HEK293 (cell line): ENCODE measurements around the gene MGST3.
A peak's percentile ranks its signal among the peaks of the same experiment; 100 is the strongest.

ENCODE experiments used
- HOXC10 ChIP-seq: sonication (generic); formaldehyde crosslinking; IDR thresholded peaks from 2 replicates; pipeline ENCODE4 v1.8.1; 2023; ENCODE audit warnings: mild to moderate bottlenecking, missing genetic modification reagents
- SCRT1 ChIP-seq: fragments of 450-650 bp; formaldehyde crosslinking; IDR thresholded peaks from 2 replicates; pipeline ENCODE4 v1.5.1; 2016; ENCODE audit warnings: missing biosample characterization, missing genetic modification characterization, borderline replicate concordance
- SP3 ChIP-seq: fragments of 450-650 bp; formaldehyde crosslinking; IDR thresholded peaks from 2 replicates; pipeline ENCODE4 v1.5.1; 2016; ENCODE audit warnings: missing biosample characterization, missing genetic modification characterization
- ZBTB1 ChIP-seq: fragments of 450-650 bp; formaldehyde crosslinking; IDR thresholded peaks from 2 replicates; pipeline ENCODE4 v1.5.1; 2016; ENCODE audit warnings: missing biosample characterization, missing genetic modification characterization
- ZNF155 ChIP-seq: fragments of 450-650 bp; formaldehyde crosslinking; IDR thresholded peaks from 2 replicates; pipeline ENCODE4 v1.5.1; 2016; ENCODE audit warnings: missing biosample characterization, missing genetic modification characterization
- ZNF221 ChIP-seq: fragments of 450-650 bp; formaldehyde crosslinking; IDR thresholded peaks from 2 replicates; pipeline ENCODE4 v1.5.1; 2017; ENCODE audit warnings: missing biosample characterization, missing genetic modification characterization, borderline replicate concordance
- ZNF248 ChIP-seq: fragments of 450-650 bp; formaldehyde crosslinking; IDR thresholded peaks from 2 replicates; pipeline ENCODE4 v1.5.1; 2017; ENCODE audit warnings: missing biosample characterization, missing genetic modification characterization
- ZNF426 ChIP-seq: fragments of 450-650 bp; formaldehyde crosslinking; IDR thresholded peaks from 2 replicates; pipeline ENCODE4 v1.5.1; 2017; ENCODE audit warnings: missing biosample characterization, missing genetic modification characterization, mild to moderate bottlenecking, inconsistent platforms, moderate library complexity
- ZNF529 ChIP-seq: fragments of 450-650 bp; formaldehyde crosslinking; IDR thresholded peaks from 2 replicates; pipeline ENCODE4 v1.5.1; 2017; ENCODE audit warnings: missing genetic modification characterization, missing biosample characterization; ENCODE audit not compliant: insufficient replicate concordance
- ZNF660 ChIP-seq: fragments of 450-650 bp; IDR thresholded peaks from 2 replicates; pipeline ENCODE4 v1.5.1; 2018; ENCODE audit warnings: missing biosample characterization, mild to moderate bottlenecking, missing genetic modification characterization
- ZNF768 ChIP-seq: fragments of 450-650 bp; formaldehyde crosslinking; IDR thresholded peaks from 2 replicates; pipeline ENCODE4 v1.5.1; 2018; ENCODE audit warnings: missing biosample characterization, mild to moderate bottlenecking, missing genetic modification characterization
- ZSCAN23 ChIP-seq: fragments of 450-650 bp; formaldehyde crosslinking; IDR thresholded peaks from 2 replicates; pipeline ENCODE4 v1.5.1; 2016; ENCODE audit warnings: missing biosample characterization, missing genetic modification characterization
- TF ChIP-seq, protein P1 (sequence below): fragments of 450-650 bp; formaldehyde crosslinking; IDR thresholded peaks from 2 replicates; pipeline ENCODE4 v1.5.1; 2017; ENCODE audit warnings: missing biosample characterization, missing genetic modification characterization
- TF ChIP-seq, protein P2 (sequence below): fragments of 450-650 bp; IDR thresholded peaks from 2 replicates; pipeline ENCODE4 v1.5.1; 2018; ENCODE audit warnings: missing biosample characterization, missing genetic modification characterization
- TF ChIP-seq, protein P3 (sequence below): fragments of 450-650 bp; formaldehyde crosslinking; IDR thresholded peaks from 2 replicates; pipeline ENCODE4 v1.5.1; 2016; ENCODE audit warnings: missing biosample characterization, missing genetic modification characterization
- TF ChIP-seq, protein P4 (sequence below): fragments of 450-650 bp; formaldehyde crosslinking; IDR thresholded peaks from 2 replicates; pipeline ENCODE4 v1.5.1; 2016; ENCODE audit warnings: missing biosample characterization, missing genetic modification characterization
- TF ChIP-seq, protein P5 (sequence below): fragments of 450-650 bp; formaldehyde crosslinking; IDR thresholded peaks from 2 replicates; pipeline ENCODE4 v1.5.1; 2017; ENCODE audit warnings: missing biosample characterization, missing genetic modification characterization
- TF ChIP-seq, protein P6 (sequence below): fragments of 450-650 bp; formaldehyde crosslinking; IDR thresholded peaks from 2 replicates; pipeline ENCODE4 v1.5.1; 2016; ENCODE audit warnings: missing biosample characterization, missing genetic modification characterization
- TF ChIP-seq, protein P7 (sequence below): fragments of 450-650 bp; formaldehyde crosslinking; IDR thresholded peaks from 2 replicates; pipeline ENCODE4 v1.5.1; 2016; ENCODE audit warnings: missing biosample characterization, missing genetic modification characterization
- TF ChIP-seq, protein P8 (sequence below): fragments of 450-650 bp; formaldehyde crosslinking; IDR thresholded peaks from 2 replicates; pipeline ENCODE4 v1.5.1; 2016; ENCODE audit warnings: missing biosample characterization, missing genetic modification characterization, borderline replicate concordance

The MGST3 gene

DNA sequence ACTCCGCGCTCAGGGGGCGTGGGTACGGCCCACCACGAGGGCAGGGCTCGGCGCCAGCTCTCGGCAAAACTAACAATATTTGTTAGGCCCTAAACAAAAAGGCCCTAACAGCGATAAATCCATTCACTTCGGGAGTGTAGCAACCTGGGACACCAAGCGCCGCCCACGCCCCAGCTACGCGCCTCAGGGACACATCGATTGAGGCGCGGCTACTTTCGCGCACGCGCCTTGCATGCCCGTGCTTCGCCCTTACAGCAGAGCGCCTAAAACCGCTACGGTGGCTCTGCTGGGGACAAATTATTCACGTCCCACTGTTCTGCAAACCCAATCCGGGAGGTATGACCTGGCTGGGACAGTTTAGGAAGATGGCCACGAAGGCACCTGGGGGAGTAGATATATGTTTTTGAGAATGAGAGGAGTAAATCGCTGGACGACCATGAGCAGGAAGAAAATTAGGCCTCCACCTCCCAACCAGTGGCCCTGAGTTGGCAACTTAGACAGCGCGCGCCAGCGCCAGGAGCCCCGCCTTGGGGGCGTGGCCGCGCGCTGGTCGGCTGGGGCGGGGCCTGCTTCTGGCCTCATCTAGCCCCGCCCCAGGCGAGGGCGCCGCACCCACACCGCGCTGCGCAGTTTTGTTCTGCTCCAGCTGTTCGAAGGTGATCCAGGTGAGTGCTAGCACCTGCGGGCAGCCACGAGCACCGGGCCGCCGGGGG is at the start of gene MGST3 (continued):
- TF ChIP-seq, protein P1, sequence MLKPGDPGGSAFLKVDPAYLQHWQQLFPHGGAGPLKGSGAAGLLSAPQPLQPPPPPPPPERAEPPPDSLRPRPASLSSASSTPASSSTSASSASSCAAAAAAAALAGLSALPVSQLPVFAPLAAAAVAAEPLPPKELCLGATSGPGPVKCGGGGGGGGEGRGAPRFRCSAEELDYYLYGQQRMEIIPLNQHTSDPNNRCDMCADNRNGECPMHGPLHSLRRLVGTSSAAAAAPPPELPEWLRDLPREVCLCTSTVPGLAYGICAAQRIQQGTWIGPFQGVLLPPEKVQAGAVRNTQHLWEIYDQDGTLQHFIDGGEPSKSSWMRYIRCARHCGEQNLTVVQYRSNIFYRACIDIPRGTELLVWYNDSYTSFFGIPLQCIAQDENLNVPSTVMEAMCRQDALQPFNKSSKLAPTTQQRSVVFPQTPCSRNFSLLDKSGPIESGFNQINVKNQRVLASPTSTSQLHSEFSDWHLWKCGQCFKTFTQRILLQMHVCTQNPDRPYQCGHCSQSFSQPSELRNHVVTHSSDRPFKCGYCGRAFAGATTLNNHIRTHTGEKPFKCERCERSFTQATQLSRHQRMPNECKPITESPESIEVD (tag by site-specific recombination), result no peak
- TF ChIP-seq ZNF155 (tag by site-specific recombination) (no peak), ZNF529 (tag by site-specific recombination) (no peak), ZNF660 (tag by site-specific recombination) (peak; percentile 43; the same call in 1 of the 2 replicates), ZNF221 (tag by site-specific recombination) (no peak), ZNF248 (tag by site-specific recombination) (no peak), ZSCAN23 (no peak), ZNF768 (tag by site-specific recombination) (no peak), ZBTB1 (no peak), ZNF426 (no peak), SP3 (tag by site-specific recombination) (peak; percentile 92), SCRT1 (tag by site-specific recombination) (no peak), HOXC10 (0 out of 2 replicates have a peak, but pooled peaks have one; percentile 50)
- TF ChIP-seq, protein P2, sequence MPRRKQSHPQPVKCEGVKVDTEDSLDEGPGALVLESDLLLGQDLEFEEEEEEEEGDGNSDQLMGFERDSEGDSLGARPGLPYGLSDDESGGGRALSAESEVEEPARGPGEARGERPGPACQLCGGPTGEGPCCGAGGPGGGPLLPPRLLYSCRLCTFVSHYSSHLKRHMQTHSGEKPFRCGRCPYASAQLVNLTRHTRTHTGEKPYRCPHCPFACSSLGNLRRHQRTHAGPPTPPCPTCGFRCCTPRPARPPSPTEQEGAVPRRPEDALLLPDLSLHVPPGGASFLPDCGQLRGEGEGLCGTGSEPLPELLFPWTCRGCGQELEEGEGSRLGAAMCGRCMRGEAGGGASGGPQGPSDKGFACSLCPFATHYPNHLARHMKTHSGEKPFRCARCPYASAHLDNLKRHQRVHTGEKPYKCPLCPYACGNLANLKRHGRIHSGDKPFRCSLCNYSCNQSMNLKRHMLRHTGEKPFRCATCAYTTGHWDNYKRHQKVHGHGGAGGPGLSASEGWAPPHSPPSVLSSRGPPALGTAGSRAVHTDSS (tag by site-specific recombination), result no peak
- TF ChIP-seq, protein P3, sequence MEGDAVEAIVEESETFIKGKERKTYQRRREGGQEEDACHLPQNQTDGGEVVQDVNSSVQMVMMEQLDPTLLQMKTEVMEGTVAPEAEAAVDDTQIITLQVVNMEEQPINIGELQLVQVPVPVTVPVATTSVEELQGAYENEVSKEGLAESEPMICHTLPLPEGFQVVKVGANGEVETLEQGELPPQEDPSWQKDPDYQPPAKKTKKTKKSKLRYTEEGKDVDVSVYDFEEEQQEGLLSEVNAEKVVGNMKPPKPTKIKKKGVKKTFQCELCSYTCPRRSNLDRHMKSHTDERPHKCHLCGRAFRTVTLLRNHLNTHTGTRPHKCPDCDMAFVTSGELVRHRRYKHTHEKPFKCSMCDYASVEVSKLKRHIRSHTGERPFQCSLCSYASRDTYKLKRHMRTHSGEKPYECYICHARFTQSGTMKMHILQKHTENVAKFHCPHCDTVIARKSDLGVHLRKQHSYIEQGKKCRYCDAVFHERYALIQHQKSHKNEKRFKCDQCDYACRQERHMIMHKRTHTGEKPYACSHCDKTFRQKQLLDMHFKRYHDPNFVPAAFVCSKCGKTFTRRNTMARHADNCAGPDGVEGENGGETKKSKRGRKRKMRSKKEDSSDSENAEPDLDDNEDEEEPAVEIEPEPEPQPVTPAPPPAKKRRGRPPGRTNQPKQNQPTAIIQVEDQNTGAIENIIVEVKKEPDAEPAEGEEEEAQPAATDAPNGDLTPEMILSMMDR (tag by site-specific recombination), result no peak; the same call in 1 of the 2 replicates
- TF ChIP-seq, protein P4, sequence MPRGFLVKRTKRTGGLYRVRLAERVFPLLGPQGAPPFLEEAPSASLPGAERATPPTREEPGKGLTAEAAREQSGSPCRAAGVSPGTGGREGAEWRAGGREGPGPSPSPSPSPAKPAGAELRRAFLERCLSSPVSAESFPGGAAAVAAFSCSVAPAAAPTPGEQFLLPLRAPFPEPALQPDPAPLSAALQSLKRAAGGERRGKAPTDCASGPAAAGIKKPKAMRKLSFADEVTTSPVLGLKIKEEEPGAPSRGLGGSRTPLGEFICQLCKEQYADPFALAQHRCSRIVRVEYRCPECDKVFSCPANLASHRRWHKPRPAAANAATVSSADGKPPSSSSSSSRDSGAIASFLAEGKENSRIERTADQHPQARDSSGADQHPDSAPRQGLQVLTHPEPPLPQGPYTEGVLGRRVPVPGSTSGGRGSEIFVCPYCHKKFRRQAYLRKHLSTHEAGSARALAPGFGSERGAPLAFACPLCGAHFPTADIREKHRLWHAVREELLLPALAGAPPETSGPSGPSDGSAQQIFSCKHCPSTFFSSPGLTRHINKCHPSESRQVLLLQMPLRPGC (tag by site-specific recombination), result peak; percentile 76
- TF ChIP-seq, protein P5, sequence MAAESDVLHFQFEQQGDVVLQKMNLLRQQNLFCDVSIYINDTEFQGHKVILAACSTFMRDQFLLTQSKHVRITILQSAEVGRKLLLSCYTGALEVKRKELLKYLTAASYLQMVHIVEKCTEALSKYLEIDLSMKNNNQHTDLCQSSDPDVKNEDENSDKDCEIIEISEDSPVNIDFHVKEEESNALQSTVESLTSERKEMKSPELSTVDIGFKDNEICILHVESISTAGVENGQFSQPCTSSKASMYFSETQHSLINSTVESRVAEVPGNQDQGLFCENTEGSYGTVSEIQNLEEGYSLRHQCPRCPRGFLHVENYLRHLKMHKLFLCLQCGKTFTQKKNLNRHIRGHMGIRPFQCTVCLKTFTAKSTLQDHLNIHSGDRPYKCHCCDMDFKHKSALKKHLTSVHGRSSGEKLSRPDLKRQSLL (tag by site-specific recombination), result no peak
- TF ChIP-seq, protein P6, sequence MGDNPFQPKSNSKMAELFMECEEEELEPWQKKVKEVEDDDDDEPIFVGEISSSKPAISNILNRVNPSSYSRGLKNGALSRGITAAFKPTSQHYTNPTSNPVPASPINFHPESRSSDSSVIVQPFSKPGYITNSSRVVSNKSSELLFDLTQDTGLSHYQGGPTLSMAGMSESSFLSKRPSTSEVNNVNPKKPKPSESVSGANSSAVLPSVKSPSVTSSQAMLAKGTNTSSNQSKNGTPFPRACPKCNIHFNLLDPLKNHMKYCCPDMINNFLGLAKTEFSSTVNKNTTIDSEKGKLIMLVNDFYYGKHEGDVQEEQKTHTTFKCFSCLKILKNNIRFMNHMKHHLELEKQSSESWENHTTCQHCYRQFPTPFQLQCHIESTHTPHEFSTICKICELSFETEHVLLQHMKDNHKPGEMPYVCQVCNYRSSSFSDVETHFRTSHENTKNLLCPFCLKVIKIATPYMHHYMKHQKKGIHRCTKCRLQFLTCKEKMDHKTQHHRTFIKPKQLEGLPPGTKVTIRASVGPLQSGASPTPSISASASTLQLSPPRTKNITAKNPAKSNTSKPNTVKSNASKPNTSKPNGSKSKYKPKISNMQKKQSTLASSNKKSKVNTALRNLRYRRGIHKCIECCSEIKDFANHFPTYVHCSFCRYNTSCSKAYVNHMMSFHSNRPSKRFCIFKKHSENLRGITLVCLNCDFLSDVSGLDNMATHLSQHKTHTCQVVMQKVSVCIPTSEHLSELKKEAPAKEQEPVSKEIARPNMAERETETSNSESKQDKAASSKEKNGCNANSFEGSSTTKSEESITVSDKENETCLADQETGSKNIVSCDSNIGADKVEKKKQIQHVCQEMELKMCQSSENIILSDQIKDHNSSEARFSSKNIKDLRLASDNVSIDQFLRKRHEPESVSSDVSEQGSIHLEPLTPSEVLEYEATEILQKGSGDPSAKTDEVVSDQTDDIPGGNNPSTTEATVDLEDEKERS (tag by site-specific recombination), result no peak
- TF ChIP-seq, protein P7, sequence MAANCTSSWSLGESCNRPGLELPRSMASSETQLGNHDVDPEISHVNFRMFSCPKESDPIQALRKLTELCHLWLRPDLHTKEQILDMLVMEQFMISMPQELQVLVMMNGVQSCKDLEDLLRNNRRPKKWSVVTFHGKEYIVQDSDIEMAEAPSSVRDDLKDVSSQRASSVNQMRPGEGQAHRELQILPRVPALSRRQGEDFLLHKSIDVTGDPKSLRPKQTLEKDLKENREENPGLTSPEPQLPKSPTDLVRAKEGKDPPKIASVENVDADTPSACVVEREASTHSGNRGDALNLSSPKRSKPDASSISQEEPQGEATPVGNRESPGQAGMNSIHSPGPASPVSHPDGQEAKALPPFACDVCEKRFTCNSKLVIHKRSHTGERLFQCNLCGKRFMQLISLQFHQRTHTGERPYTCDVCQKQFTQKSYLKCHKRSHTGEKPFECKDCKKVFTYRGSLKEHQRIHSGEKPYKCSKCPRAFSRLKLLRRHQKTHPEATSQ, result no peak
- TF ChIP-seq, protein P8, sequence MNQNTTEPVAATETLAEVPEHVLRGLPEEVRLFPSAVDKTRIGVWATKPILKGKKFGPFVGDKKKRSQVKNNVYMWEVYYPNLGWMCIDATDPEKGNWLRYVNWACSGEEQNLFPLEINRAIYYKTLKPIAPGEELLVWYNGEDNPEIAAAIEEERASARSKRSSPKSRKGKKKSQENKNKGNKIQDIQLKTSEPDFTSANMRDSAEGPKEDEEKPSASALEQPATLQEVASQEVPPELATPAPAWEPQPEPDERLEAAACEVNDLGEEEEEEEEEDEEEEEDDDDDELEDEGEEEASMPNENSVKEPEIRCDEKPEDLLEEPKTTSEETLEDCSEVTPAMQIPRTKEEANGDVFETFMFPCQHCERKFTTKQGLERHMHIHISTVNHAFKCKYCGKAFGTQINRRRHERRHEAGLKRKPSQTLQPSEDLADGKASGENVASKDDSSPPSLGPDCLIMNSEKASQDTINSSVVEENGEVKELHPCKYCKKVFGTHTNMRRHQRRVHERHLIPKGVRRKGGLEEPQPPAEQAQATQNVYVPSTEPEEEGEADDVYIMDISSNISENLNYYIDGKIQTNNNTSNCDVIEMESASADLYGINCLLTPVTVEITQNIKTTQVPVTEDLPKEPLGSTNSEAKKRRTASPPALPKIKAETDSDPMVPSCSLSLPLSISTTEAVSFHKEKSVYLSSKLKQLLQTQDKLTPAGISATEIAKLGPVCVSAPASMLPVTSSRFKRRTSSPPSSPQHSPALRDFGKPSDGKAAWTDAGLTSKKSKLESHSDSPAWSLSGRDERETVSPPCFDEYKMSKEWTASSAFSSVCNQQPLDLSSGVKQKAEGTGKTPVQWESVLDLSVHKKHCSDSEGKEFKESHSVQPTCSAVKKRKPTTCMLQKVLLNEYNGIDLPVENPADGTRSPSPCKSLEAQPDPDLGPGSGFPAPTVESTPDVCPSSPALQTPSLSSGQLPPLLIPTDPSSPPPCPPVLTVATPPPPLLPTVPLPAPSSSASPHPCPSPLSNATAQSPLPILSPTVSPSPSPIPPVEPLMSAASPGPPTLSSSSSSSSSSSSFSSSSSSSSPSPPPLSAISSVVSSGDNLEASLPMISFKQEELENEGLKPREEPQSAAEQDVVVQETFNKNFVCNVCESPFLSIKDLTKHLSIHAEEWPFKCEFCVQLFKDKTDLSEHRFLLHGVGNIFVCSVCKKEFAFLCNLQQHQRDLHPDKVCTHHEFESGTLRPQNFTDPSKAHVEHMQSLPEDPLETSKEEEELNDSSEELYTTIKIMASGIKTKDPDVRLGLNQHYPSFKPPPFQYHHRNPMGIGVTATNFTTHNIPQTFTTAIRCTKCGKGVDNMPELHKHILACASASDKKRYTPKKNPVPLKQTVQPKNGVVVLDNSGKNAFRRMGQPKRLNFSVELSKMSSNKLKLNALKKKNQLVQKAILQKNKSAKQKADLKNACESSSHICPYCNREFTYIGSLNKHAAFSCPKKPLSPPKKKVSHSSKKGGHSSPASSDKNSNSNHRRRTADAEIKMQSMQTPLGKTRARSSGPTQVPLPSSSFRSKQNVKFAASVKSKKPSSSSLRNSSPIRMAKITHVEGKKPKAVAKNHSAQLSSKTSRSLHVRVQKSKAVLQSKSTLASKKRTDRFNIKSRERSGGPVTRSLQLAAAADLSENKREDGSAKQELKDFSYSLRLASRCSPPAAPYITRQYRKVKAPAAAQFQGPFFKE (tag by site-specific recombination), result no peak
